Hepatocyte (in vitro differentiated cells): ENCODE data around the gene DLG2. TPM values are rescaled to one million over a fixed set of nuclear protein-coding genes. Genes with fewer than 3 reads are reported as not detected.

Source experiments
- DNase-seq: peaks from one replicate; pipeline ENCODE4 v3.0.0-alpha.2; 2016; ENCODE audit warnings: low spot score
- H2AFZ ChIP-seq: fragments of 200-600 bp; sonication (generic); 2 replicates; pipeline ENCODE4 v1.6.0; 2016; ENCODE audit warnings: antibody characterized with exemption, mild to moderate bottlenecking
- H3K27ac ChIP-seq: fragments of 200-600 bp; sonication (generic); 2 replicates; pipeline ENCODE4 v1.5.1; 2016; ENCODE audit warnings: mild to moderate bottlenecking
- H3K27me3 ChIP-seq: fragments of 200-600 bp; sonication (generic); 2 replicates; pipeline ENCODE4 v1.6.1; 2016
- H3K36me3 ChIP-seq: fragments of 200-600 bp; sonication (generic); replicated peaks from 2 replicates; pipeline ENCODE4 v1.5.1; 2016; ENCODE audit warnings: low read depth; ENCODE audit not compliant: insufficient read depth
- H3K4me1 ChIP-seq: fragments of 200-600 bp; sonication (generic); 2 replicates; pipeline ENCODE4 v1.5.1; 2016; ENCODE audit warnings: mild to moderate bottlenecking, moderate library complexity; ENCODE audit not compliant: insufficient read depth
- H3K4me2 ChIP-seq: fragments of 200-600 bp; sonication (generic); 2 replicates; pipeline ENCODE4 v1.6.0; 2016
- H3K4me3 ChIP-seq: fragments of 200-600 bp; sonication (generic); 2 replicates; pipeline ENCODE4 v1.5.1; 2016; ENCODE audit warnings: mild to moderate bottlenecking
- H3K79me2 ChIP-seq: fragments of 200-600 bp; sonication (generic); 2 replicates; pipeline ENCODE4 v1.6.0; 2017; ENCODE audit warnings: mild to moderate bottlenecking
- H3K9me2 ChIP-seq: fragments of 200-600 bp; sonication (generic); replicated peaks from 2 replicates; pipeline ENCODE4 v1.6.0; 2017; ENCODE audit warnings: mild to moderate bottlenecking; ENCODE audit not compliant: insufficient read depth
- H3K9me3 ChIP-seq: fragments of 200-600 bp; sonication (generic); 2 replicates; pipeline ENCODE4 v1.5.1; 2016; ENCODE audit warnings: low read depth, mild to moderate bottlenecking
- H4K20me1 ChIP-seq: fragments of 200-600 bp; sonication (generic); 2 replicates; pipeline ENCODE4 v1.6.0; 2016; ENCODE audit warnings: mild to moderate bottlenecking; ENCODE audit not compliant: insufficient read depth, poor library complexity, severe bottlenecking
- CTCF ChIP-seq: fragments of 200-600 bp; sonication (generic); IDR thresholded peaks from 2 replicates; pipeline ENCODE4 v1.5.1; 2016; ENCODE audit warnings: antibody characterized with exemption, mild to moderate bottlenecking; ENCODE audit not compliant: poor library complexity
- EZH2 ChIP-seq: fragments of 200-600 bp; sonication (generic); IDR thresholded peaks from 2 replicates; pipeline ENCODE4 v1.6.1; 2016; ENCODE audit warnings: antibody characterized with exemption, mild to moderate bottlenecking, borderline replicate concordance
- EZH2phosphoT487 ChIP-seq: fragments of 200-600 bp; sonication (generic); IDR thresholded peaks from one replicate; pipeline ENCODE4 v1.6.1; 2018; ENCODE audit warnings: antibody characterized with exemption, mild to moderate bottlenecking, low read depth, moderate library complexity; ENCODE audit not compliant: unreplicated experiment, severe bottlenecking
- WGBS: methylation state at CpG from one replicate; pipeline ENCODE4 v1.1.6; 2016; ENCODE audit warnings: low lambda C conversion rate; ENCODE audit errors: missing lambda C conversion rate; 5-methylcytosine and 5-hydroxymethylcytosine counted together
- polyA plus RNA-seq: library from polyadenylated mRNA; unstranded; fragments of >200 nt; fragmentation: Nextera tagmentation; extraction: Ambion mirVana; gene quantifications from 2 replicates; pipeline ENCODE4 v1.2.1, GENCODE V29; 2016
- total RNA-seq: library from RNA; depleted of rRNA; stranded (reverse); fragments of >200 nt; gene quantifications from 2 replicates; pipeline ENCODE4 v1.2.3, GENCODE V29; 2014

DLG2 gene
- total and polyA plus RNA-seq, 2 experiments from 2014 or later: 2.6 to 6.8 TPM

- WGBS: 68% methylated on average over 2 of the region's 2 CpGs
- TF ChIP-seq CTCF (no peak), EZH2 (no peak), EZH2phosphoT487 (no peak)
- no peaks in the 10 kb centered on the region for H3K9me2 ChIP-seq
- no peak overlapping the region for H3K4me3 ChIP-seq
- no peaks in the 10 kb centered on the region for H3K79me2 ChIP-seq
- H3K27me3 ChIP-seq: no peaks in the 10 kb centered on the region
- no peaks in the 10 kb centered on the region for H3K9me3 ChIP-seq
- no peak overlapping the region for H3K27ac ChIP-seq
- no peaks in the 10 kb centered on the region for H4K20me1 ChIP-seq
- H2AFZ ChIP-seq: no peak overlapping the region
- H3K36me3 ChIP-seq: no peaks in the 10 kb centered on the region
- DNase-seq: no peak
- H3K4me2 ChIP-seq: no peak overlapping the region
- no peaks in the 10 kb centered on the region for H3K4me1 ChIP-seq
Observed at GRCh38 chr11:84833488-84834088, 793.6 kb downstream of the DLG2 start.

DNA sequence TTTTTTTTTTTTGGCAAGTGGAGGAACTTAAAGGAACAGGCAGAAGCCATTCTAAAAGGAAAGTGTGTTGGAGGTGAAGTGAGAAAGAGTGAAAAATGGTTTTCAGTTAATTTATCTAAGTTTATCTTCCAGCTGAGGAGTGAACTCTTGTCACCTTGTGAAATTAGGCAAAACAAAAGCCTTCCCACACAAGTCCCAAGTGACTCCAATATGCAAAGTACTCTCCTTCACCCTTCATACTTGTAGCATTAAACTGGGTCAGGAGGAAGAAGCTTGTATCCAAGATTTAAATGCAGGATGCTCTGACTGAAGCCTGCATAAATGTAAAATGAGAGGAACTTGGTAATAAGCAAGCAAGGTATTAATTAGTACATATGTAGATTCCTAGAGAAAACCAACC is 796.8 kb downstream of the DLG2 start:
- no peak for TF ChIP-seq CTCF
- no peak overlapping the region for H2AFZ ChIP-seq
- H3K9me3 ChIP-seq: no peaks in the 10 kb centered on the region
- no peaks in the 10 kb centered on the region for H3K36me3 ChIP-seq
- no peak overlapping the region for H3K4me2 ChIP-seq
- no peaks in the 10 kb centered on the region for H3K4me1 ChIP-seq
- H3K79me2 ChIP-seq: no peaks in the 10 kb centered on the region
- no peak for DNase-seq
- no peaks in the 10 kb centered on the region for H3K9me2 ChIP-seq
- no peak overlapping the region for H3K27ac ChIP-seq
- no peaks in the 10 kb centered on the region for H3K27me3 ChIP-seq
- H4K20me1 ChIP-seq: no peaks in the 10 kb centered on the region
- no peak overlapping the region for H3K4me3 ChIP-seq

DNA sequence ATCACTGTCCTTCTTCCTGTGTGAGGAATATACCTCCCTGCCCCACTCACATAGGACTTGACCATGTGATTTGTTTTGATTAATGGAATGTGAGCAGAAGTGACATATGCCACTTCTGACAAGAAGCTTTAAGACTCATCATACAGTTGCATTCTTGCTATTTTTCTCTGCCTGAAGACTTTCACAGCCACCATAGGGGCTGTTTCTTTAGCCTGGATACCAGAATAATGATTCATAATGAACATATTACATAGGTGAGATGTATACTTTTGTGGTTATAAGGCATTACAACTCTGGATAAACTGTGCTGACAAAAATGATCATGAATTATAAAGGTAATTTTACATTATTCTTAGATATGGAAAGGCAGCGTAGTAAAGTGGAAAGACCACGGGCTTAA is 798.0 kb downstream of the DLG2 start:
- Histone ChIP-seq H3K9me2 (no peaks in the 10 kb centered on the region), H3K9me3 (no peaks in the 10 kb centered on the region)
- 64% methylated on average over 2 of the region's 2 CpGs for WGBS

More for the DNA sequence above, 798.0 kb downstream of the DLG2 start:
- H2AFZ ChIP-seq: no peak overlapping the region
- H3K27me3 ChIP-seq: no peaks in the 10 kb centered on the region
- H3K4me2 ChIP-seq: no peak overlapping the region
- H3K36me3 ChIP-seq: no peaks in the 10 kb centered on the region
- no peak for DNase-seq
- no peaks in the 10 kb centered on the region for H3K79me2 ChIP-seq
- no peak overlapping the region for H3K4me3 ChIP-seq
- H3K4me1 ChIP-seq: no peaks in the 10 kb centered on the region
- no peak for TF ChIP-seq EZH2
- TF ChIP-seq EZH2phosphoT487: no peak
- no peak for TF ChIP-seq CTCF
- H3K27ac ChIP-seq: no peak overlapping the region
- no peaks in the 10 kb centered on the region for H4K20me1 ChIP-seq
